ENCODE measurements around the gene LPIN1. TPM values are rescaled to one million over a fixed set of nuclear protein-coding genes. Genes with fewer than 3 reads are reported as not detected.

LPIN1 gene
- total and polyA plus RNA-seq, 2 of the 8 experiments (the other 6 are each of a cell fraction or from before 2014, with no cell fraction given), result 4.3 to 9.8 TPM

DNA sequence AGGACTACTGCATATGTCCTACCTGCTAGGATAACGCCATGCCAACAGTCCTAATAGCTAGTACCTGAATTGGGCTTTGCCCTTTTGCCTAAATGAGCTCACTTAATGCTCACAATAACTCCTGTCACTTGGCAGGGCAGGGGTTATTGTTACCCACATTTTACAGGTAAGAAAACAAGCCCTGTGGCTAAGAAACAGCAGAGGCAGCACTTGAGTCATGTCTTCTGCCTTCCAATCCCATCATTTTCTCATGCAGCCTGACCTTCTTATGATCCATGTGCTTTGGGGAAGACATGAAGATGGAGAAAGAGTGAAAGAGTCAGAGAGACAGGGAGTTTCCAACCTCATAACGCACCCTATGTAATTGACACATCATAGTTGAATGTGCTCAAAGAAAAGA, 33.6 kb upstream of the LPIN1 start:
- Histone ChIP-seq H2AK5ac (ENCODE audit: low read depth, low read length) (no peak overlapping the region), H3K18ac (ENCODE audit: extremely low read depth, low read length) (no peak overlapping the region)
- FAIRE-seq, result no peak
- TF ChIP-seq, protein P1, sequence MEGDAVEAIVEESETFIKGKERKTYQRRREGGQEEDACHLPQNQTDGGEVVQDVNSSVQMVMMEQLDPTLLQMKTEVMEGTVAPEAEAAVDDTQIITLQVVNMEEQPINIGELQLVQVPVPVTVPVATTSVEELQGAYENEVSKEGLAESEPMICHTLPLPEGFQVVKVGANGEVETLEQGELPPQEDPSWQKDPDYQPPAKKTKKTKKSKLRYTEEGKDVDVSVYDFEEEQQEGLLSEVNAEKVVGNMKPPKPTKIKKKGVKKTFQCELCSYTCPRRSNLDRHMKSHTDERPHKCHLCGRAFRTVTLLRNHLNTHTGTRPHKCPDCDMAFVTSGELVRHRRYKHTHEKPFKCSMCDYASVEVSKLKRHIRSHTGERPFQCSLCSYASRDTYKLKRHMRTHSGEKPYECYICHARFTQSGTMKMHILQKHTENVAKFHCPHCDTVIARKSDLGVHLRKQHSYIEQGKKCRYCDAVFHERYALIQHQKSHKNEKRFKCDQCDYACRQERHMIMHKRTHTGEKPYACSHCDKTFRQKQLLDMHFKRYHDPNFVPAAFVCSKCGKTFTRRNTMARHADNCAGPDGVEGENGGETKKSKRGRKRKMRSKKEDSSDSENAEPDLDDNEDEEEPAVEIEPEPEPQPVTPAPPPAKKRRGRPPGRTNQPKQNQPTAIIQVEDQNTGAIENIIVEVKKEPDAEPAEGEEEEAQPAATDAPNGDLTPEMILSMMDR (IDR thresholded peaks at IDR 0.05; ENCODE audit: control extremely low read depth in 1 of 3, insufficient read depth in 1 of 3, low read depth in 1 of 3, low read length in 3 of 3), result no peak
- TF ChIP-seq TEAD4 (IDR thresholded peaks at IDR 0.05; ENCODE audit: low read depth, low read length), result no peak
- no peak for TF ChIP-seq BACH1 (IDR thresholded peaks at IDR 0.05; ENCODE audit: low read length)
- no peak for TF ChIP-seq EGR1 (IDR thresholded peaks at IDR 0.05; ENCODE audit: borderline replicate concordance, low read depth, low read length)
- TF ChIP-seq RXRA (IDR thresholded peaks at IDR 0.05; ENCODE audit: insufficient read depth, low read depth, low read length), result no peak
- no peak for TF ChIP-seq JUN (IDR thresholded peaks at IDR 0.05; ENCODE audit: low read depth, low read length)
- no peak for TF ChIP-seq NRF1 (IDR thresholded peaks at IDR 0.05; ENCODE audit: low read depth, low read length)
- TF ChIP-seq, protein P2, sequence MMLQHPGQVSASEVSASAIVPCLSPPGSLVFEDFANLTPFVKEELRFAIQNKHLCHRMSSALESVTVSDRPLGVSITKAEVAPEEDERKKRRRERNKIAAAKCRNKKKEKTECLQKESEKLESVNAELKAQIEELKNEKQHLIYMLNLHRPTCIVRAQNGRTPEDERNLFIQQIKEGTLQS (IDR thresholded peaks at IDR 0.05; ENCODE audit: insufficient read depth, low read depth, low read length), result no peak
- no peak for TF ChIP-seq KDM1A (IDR thresholded peaks at IDR 0.05; ENCODE audit: borderline replicate concordance, low read length)
- TF ChIP-seq, protein P3, sequence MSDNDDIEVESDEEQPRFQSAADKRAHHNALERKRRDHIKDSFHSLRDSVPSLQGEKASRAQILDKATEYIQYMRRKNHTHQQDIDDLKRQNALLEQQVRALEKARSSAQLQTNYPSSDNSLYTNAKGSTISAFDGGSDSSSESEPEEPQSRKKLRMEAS (IDR thresholded peaks at IDR 0.05), result no peak

More for the DNA sequence above, 33.6 kb upstream of the LPIN1 start:
- Histone ChIP-seq H2BK15ac (ENCODE audit: low read length) (no peak overlapping the region), H3K27me3 (replicated peaks in 1 of 4; ENCODE audit: control insufficient read depth in 3 of 4, extremely low read depth in 1 of 4, insufficient read depth in 3 of 4, low read length in 3 of 4) (no peaks in the 10 kb centered on the region), H3K56ac (replicated peaks; ENCODE audit: insufficient read length, low read depth, low read length) (no peak overlapping the region), H3K9ac (replicated peaks in 1 of 4; ENCODE audit: extremely low read depth in 1 of 4, low read depth in 3 of 4, low read length in 3 of 4) (no peak overlapping the region), H3K79me1 (ENCODE audit: low read depth, low read length) (no peaks in the 10 kb centered on the region), H4K5ac (ENCODE audit: insufficient read length, low read depth, low read length) (no peak overlapping the region), H3K4ac (replicated peaks; ENCODE audit: insufficient read length, low read depth, low read length) (no peak overlapping the region), H3K4me3 (ENCODE audit: extremely low read depth in 1 of 4, insufficient read depth in 2 of 4, low read depth in 3 of 4, low read length in 4 of 4) (no peak overlapping the region), H2AFZ (ENCODE audit: low read length) (no peak overlapping the region), H2BK5ac (ENCODE audit: low read depth, low read length) (no peak overlapping the region), H2BK12ac (ENCODE audit: low read depth, low read length) (no peak overlapping the region), H3K23ac (ENCODE audit: insufficient read length) (no peak overlapping the region), H4K20me1 (replicated peaks in 1 of 2; ENCODE audit: control insufficient read depth in 1 of 2, insufficient read depth in 2 of 2, low read length in 2 of 2) (no peaks in the 10 kb centered on the region), H3K4me1 (replicated peaks in 1 of 4; ENCODE audit: control insufficient read depth in 3 of 4, insufficient read depth in 4 of 4, low read length in 3 of 4) (no peaks in the 10 kb centered on the region), H3K36me3 (ENCODE audit: control insufficient read depth in 2 of 4, insufficient read depth in 4 of 4, low read length in 3 of 4) (no peaks in the 10 kb centered on the region), H3K27ac (ENCODE audit: low read depth, low read length) (no peak overlapping the region), H3K14ac (ENCODE audit: insufficient read length) (no peak overlapping the region), H3K9me3 (ENCODE audit: insufficient read depth in 2 of 2, low read depth in 1 of 2, low read length in 1 of 2) (no peaks in the 10 kb centered on the region), H2BK120ac (replicated peaks; ENCODE audit: low read depth, low read length) (no peak overlapping the region), H4K91ac (replicated peaks; ENCODE audit: insufficient read length, low read length) (no peak overlapping the region), H2BK20ac (ENCODE audit: low read length) (no peak overlapping the region), H3K23me2 (ENCODE audit: low read depth, low read length) (no peaks in the 10 kb centered on the region), H4K8ac (ENCODE audit: extremely low read depth, insufficient read depth, low read length) (no peak overlapping the region), H3K4me2 (ENCODE audit: insufficient read depth in 1 of 2, low read depth in 2 of 2, low read length in 2 of 2) (no peak overlapping the region), H3K79me2 (ENCODE audit: control insufficient read depth in 1 of 2, insufficient read depth in 2 of 2, low read length in 2 of 2) (no peaks in the 10 kb centered on the region)
- CTCF ChIA-PET (ENCODE audit: partially characterized antibody), result interaction anchor here (1.2 to 1.5 kb wide), 3 partner anchors 13 to 25 kb away, joined by 4 to 8 read pairs (median 5); no protein-coding TSS in a partner anchor
- DNase-seq (ENCODE audit: low read depth in 1 of 2, low spot score in 2 of 2), result no peak
- POLR2A ChIA-PET (ENCODE audit: partially characterized antibody), result no interaction called here
- 89% methylated on average over 2 of the region's 2 CpGs; no CpG with 5 or more reads in 1 of the 2 experiments for WGBS, 2 experiments (ENCODE audit: extremely low coverage in 1 of 2, insufficient coverage in 1 of 2, insufficient read length in 1 of 2, insufficient replicate concordance in 2 of 2, low coverage in 1 of 2, low lambda C conversion rate in 2 of 2, missing lambda C conversion rate in 1 of 2)

All from H1 (cell line).